ENCODE results near the gene LUZP2.

LUZP2 gene

GRCh38 chr11:24513479-24514218, 16.8 kb downstream of the LUZP2 start:
- Histone ChIP-seq H3K4me3 (ENCODE audit: low read depth, low read length) (no peak overlapping the region), H3K27ac (ENCODE audit: low read depth, low read length) (no peak overlapping the region), H3K18ac (ENCODE audit: low read length) (no peak overlapping the region), H2BK120ac (ENCODE audit: insufficient read depth, low read length, poor library complexity) (no peak overlapping the region), H3K27me3 (ENCODE audit: insufficient read depth, low read length) (no peaks in the 10 kb centered on the region), H2BK12ac (ENCODE audit: low read length) (no peak overlapping the region), H4K91ac (ENCODE audit: low read depth, low read length) (no peak overlapping the region), H3K23ac (ENCODE audit: low read length) (no peak overlapping the region), H3K4me2 (ENCODE audit: low read length) (no peak overlapping the region), H3K79me2 (ENCODE audit: control insufficient read depth, insufficient read depth, low read length, poor library complexity) (no peaks in the 10 kb centered on the region), H2AFZ (ENCODE audit: insufficient read depth, low read length, poor library complexity) (no peak overlapping the region), H4K8ac (ENCODE audit: low read depth, low read length) (no peak overlapping the region), H3K4ac (ENCODE audit: low read depth, low read length) (no peak overlapping the region), H2AK5ac (ENCODE audit: low read length) (no peak overlapping the region), H3K9ac (ENCODE audit: low read length) (no peak overlapping the region), H3K9me3 (ENCODE audit: insufficient read depth, low read depth, low read length) (no peaks in the 10 kb centered on the region), H3K4me1 (ENCODE audit: control insufficient read depth in 1 of 2, insufficient read depth in 2 of 2, low read length in 2 of 2) (no peaks in the 10 kb centered on the region), H3K14ac (ENCODE audit: low read length) (no peak overlapping the region), H3K79me1 (ENCODE audit: low read length) (no peaks in the 10 kb centered on the region), H2BK5ac (ENCODE audit: low read depth, low read length, poor library complexity) (no peak overlapping the region), H4K12ac (ENCODE audit: low read depth, low read length) (no peak overlapping the region), H3K36me3 (ENCODE audit: control insufficient read depth in 1 of 2, insufficient read depth in 2 of 2, low read length in 2 of 2) (no peaks in the 10 kb centered on the region)
- DNase-seq: peak in 1 of 2 donors; percentile 10
- no CpG with 5 or more reads among the region's 3 CpGs for WGBS (ENCODE audit: extremely low coverage, insufficient coverage, insufficient read length)

- no peak overlapping the region for H3K18ac ChIP-seq (ENCODE audit: low read length)
- no peaks in the 10 kb centered on the region for H3K27me3 ChIP-seq (ENCODE audit: insufficient read depth, low read length)
- H3K79me2 ChIP-seq (ENCODE audit: control insufficient read depth, insufficient read depth, low read length, poor library complexity): no peaks in the 10 kb centered on the region
- H2AK5ac ChIP-seq (ENCODE audit: low read length): no peak overlapping the region
- H2BK12ac ChIP-seq (ENCODE audit: low read length): no peak overlapping the region
- no peak overlapping the region for H4K8ac ChIP-seq (ENCODE audit: low read depth, low read length)
- H3K36me3 ChIP-seq (ENCODE audit: control insufficient read depth in 1 of 2, insufficient read depth in 2 of 2, low read length in 2 of 2): no peaks in the 10 kb centered on the region
- no peak overlapping the region for H3K14ac ChIP-seq (ENCODE audit: low read length)
- H3K4me3 ChIP-seq (ENCODE audit: low read depth, low read length): no peak overlapping the region
- H4K12ac ChIP-seq (ENCODE audit: low read depth, low read length): no peak overlapping the region
- no peak overlapping the region for H2BK5ac ChIP-seq (ENCODE audit: low read depth, low read length, poor library complexity)
- H3K4ac ChIP-seq (ENCODE audit: low read depth, low read length): no peak overlapping the region
- H2AFZ ChIP-seq (ENCODE audit: insufficient read depth, low read length, poor library complexity): no peak overlapping the region
- H3K4me2 ChIP-seq (ENCODE audit: low read length): no peak overlapping the region
- H3K4me1 ChIP-seq (ENCODE audit: control insufficient read depth in 1 of 2, insufficient read depth in 2 of 2, low read length in 2 of 2): no peaks in the 10 kb centered on the region
- no peak overlapping the region for H3K23ac ChIP-seq (ENCODE audit: low read length)
- H3K9ac ChIP-seq (ENCODE audit: low read length): no peak overlapping the region
- no peak overlapping the region for H4K91ac ChIP-seq (ENCODE audit: low read depth, low read length)
- no peak overlapping the region for H3K27ac ChIP-seq (ENCODE audit: low read depth, low read length)
- H3K9me3 ChIP-seq (ENCODE audit: insufficient read depth, low read depth, low read length): no peaks in the 10 kb centered on the region
- WGBS (ENCODE audit: extremely low coverage, insufficient coverage, insufficient read length): no CpG with 5 or more reads among the region's 2 CpGs
- no peak for DNase-seq
- H3K79me1 ChIP-seq (ENCODE audit: low read length): no peaks in the 10 kb centered on the region
- H2BK120ac ChIP-seq (ENCODE audit: insufficient read depth, low read length, poor library complexity): no peak overlapping the region
These were observed 17.4 kb downstream of the LUZP2 start for GRCh38 chr11:24514219-24514594.

- Histone ChIP-seq H2BK5ac (ENCODE audit: low read depth, low read length, poor library complexity) (no peak overlapping the region), H2BK120ac (ENCODE audit: insufficient read depth, low read length, poor library complexity) (no peak overlapping the region), H2BK12ac (ENCODE audit: low read length) (no peak overlapping the region), H3K18ac (ENCODE audit: low read length) (no peak overlapping the region), H3K27ac (ENCODE audit: low read depth, low read length) (no peak overlapping the region), H3K9me3 (ENCODE audit: insufficient read depth, low read depth, low read length) (no peaks in the 10 kb centered on the region), H3K27me3 (ENCODE audit: insufficient read depth, low read length) (no peaks in the 10 kb centered on the region), H3K79me2 (ENCODE audit: control insufficient read depth, insufficient read depth, low read length, poor library complexity) (no peaks in the 10 kb centered on the region), H3K4me2 (ENCODE audit: low read length) (no peak overlapping the region), H2AFZ (ENCODE audit: insufficient read depth, low read length, poor library complexity) (no peak overlapping the region), H2AK5ac (ENCODE audit: low read length) (no peak overlapping the region), H4K91ac (ENCODE audit: low read depth, low read length) (no peak overlapping the region), H3K79me1 (ENCODE audit: low read length) (no peaks in the 10 kb centered on the region), H3K36me3 (ENCODE audit: control insufficient read depth in 1 of 2, insufficient read depth in 2 of 2, low read length in 2 of 2) (no peaks in the 10 kb centered on the region), H3K14ac (ENCODE audit: low read length) (no peak overlapping the region), H3K4me1 (ENCODE audit: control insufficient read depth in 1 of 2, insufficient read depth in 2 of 2, low read length in 2 of 2) (no peaks in the 10 kb centered on the region), H3K9ac (ENCODE audit: low read length) (no peak overlapping the region), H3K4ac (ENCODE audit: low read depth, low read length) (no peak overlapping the region), H4K8ac (ENCODE audit: low read depth, low read length) (no peak overlapping the region), H3K4me3 (ENCODE audit: low read depth, low read length) (no peak overlapping the region), H3K23ac (ENCODE audit: low read length) (no peak overlapping the region), H4K12ac (ENCODE audit: low read depth, low read length) (no peak overlapping the region)
- DNase-seq: no peak
- no CpG with 5 or more reads among the region's 1 CpG for WGBS (ENCODE audit: extremely low coverage, insufficient coverage, insufficient read length)
These were observed 18.8 kb downstream of the LUZP2 start for GRCh38 chr11:24515632-24516031.

GRCh38 chr11:24516638-24517037, 19.8 kb downstream of the LUZP2 start:
- Histone ChIP-seq H4K8ac (ENCODE audit: low read depth, low read length) (no peak overlapping the region), H3K36me3 (ENCODE audit: control insufficient read depth in 1 of 2, insufficient read depth in 2 of 2, low read length in 2 of 2) (no peaks in the 10 kb centered on the region), H2BK12ac (ENCODE audit: low read length) (no peak overlapping the region), H2BK120ac (ENCODE audit: insufficient read depth, low read length, poor library complexity) (no peak overlapping the region), H2AFZ (ENCODE audit: insufficient read depth, low read length, poor library complexity) (no peak overlapping the region), H3K27me3 (ENCODE audit: insufficient read depth, low read length) (no peaks in the 10 kb centered on the region), H3K4ac (ENCODE audit: low read depth, low read length) (no peak overlapping the region), H3K4me1 (ENCODE audit: control insufficient read depth in 1 of 2, insufficient read depth in 2 of 2, low read length in 2 of 2) (no peaks in the 10 kb centered on the region), H4K12ac (ENCODE audit: low read depth, low read length) (no peak overlapping the region), H3K9me3 (ENCODE audit: insufficient read depth, low read depth, low read length) (no peaks in the 10 kb centered on the region), H3K9ac (ENCODE audit: low read length) (no peak overlapping the region), H3K79me1 (ENCODE audit: low read length) (no peaks in the 10 kb centered on the region), H3K18ac (ENCODE audit: low read length) (no peak overlapping the region), H3K14ac (ENCODE audit: low read length) (no peak overlapping the region), H3K79me2 (ENCODE audit: control insufficient read depth, insufficient read depth, low read length, poor library complexity) (no peaks in the 10 kb centered on the region), H4K91ac (ENCODE audit: low read depth, low read length) (no peak overlapping the region), H3K4me3 (ENCODE audit: low read depth, low read length) (no peak overlapping the region), H2AK5ac (ENCODE audit: low read length) (no peak overlapping the region), H3K4me2 (ENCODE audit: low read length) (no peak overlapping the region), H3K23ac (ENCODE audit: low read length) (no peak overlapping the region), H3K27ac (ENCODE audit: low read depth, low read length) (no peak overlapping the region), H2BK5ac (ENCODE audit: low read depth, low read length, poor library complexity) (no peak overlapping the region)
- DNase-seq: peak; percentile 0 to 21

All from trophoblast cell (in vitro differentiated cells and primary cell).